ENCODE data around the gene PDSS2. TPM values are rescaled to one million over a fixed set of nuclear protein-coding genes. Genes with fewer than 3 reads are reported as not detected.

Gene PDSS2
- total RNA-seq, 1 donor from 2014 or later: 12.4 TPM

DNA sequence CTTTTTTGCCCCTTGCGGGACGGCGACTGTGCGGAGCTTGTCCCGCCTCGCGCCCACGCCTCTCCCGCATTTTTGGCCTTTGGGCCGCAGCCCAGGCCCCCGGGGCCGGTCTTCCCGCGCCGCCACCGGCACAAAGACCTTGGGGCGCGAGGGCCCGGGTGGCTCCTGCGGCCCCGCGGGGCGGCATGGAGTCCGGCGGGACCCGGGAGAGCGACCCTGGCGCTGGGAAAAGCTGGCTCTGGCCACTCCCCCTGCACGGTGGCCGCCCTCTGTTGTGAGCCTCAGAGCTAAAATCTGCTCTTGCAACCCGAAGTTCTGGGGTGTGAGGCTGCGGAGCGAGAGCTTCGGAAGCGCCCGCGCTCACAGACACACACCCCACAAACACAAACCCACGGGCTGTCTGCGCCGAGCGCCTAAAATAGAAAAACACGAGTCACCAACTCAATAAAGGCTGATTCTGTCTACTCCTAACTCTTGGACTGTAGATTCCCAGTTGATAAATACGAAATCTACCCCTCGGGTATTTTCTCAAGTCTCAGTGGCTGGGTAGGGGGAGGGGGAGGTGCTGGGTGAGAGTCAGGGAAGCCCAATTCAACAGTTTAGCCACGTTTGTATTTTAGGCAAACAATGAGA is 343.6 kb downstream of the PDSS2 start:
- peaks cover 20% of the 10 kb centered on the region for H3K4me1 Mint-ChIP-seq (ENCODE audit: unreplicated experiment)
- DNase-seq (ENCODE audit: extremely low spot score, unreplicated experiment): no peak
- H3K9me3 Mint-ChIP-seq (ENCODE audit: unreplicated experiment): no peaks in the 10 kb centered on the region
- TF ChIP-seq, protein P1, sequence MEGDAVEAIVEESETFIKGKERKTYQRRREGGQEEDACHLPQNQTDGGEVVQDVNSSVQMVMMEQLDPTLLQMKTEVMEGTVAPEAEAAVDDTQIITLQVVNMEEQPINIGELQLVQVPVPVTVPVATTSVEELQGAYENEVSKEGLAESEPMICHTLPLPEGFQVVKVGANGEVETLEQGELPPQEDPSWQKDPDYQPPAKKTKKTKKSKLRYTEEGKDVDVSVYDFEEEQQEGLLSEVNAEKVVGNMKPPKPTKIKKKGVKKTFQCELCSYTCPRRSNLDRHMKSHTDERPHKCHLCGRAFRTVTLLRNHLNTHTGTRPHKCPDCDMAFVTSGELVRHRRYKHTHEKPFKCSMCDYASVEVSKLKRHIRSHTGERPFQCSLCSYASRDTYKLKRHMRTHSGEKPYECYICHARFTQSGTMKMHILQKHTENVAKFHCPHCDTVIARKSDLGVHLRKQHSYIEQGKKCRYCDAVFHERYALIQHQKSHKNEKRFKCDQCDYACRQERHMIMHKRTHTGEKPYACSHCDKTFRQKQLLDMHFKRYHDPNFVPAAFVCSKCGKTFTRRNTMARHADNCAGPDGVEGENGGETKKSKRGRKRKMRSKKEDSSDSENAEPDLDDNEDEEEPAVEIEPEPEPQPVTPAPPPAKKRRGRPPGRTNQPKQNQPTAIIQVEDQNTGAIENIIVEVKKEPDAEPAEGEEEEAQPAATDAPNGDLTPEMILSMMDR (IDR thresholded peaks at IDR 0.05): no peak
- H3K27ac Mint-ChIP-seq (ENCODE audit: unreplicated experiment): peak overlapping the region; percentile 41
- no peaks in the 10 kb centered on the region for H3K36me3 Mint-ChIP-seq (ENCODE audit: unreplicated experiment)
- peaks cover 13% of the 10 kb centered on the region for H3K27me3 Mint-ChIP-seq (ENCODE audit: unreplicated experiment)
- peak overlapping the region; percentile 77 for H3K4me3 Mint-ChIP-seq (ENCODE audit: unreplicated experiment)

DNA sequence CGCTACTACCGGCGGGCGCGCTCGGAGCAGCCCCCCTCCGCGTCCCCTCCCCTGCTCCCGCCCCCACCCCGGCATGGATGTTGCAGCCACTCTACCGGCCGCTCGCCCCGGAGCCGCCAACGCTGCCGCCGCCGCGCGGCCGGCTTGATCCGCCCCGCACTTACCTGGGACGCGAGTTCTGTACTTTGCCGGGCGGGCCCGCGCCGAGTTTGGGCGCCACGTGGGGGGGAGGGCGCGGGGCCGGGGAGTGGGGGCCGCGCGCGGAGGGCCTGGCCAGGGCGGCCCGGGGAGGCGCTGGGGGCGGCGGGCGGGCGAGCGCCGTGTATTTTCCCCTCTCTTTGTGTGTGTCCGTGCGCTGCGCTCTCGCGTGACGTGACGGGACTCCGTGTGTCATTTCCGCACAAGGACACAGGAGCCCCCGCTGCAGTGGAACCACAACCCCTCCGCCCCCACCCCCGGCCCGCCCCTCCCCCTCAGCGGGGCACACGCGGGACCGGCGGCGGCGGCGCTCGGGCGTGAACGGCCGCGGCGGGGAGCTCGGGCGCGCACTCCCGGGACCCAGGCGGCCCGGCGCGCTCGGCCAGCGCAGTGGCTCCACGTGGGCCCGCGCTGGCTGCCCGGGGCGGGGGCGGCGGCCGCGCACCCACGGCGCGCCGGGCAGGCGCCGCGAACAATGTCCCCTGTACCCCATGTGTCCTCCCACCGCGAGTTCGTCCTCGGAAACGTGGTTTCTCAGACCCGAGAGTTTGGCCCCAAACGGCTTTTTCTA is 344.3 kb downstream of the PDSS2 start, which contains the start of gene BEND3:
BEND3 (minus strand) TSS at position 590 of the 769 bp plus-strand sequence. CDS start 16,230 bp downstream, outside the sequence.
- Mint-ChIP-seq H3K27me3 (ENCODE audit: unreplicated experiment) (peaks cover 13% of the 10 kb centered on the region), H3K4me1 (ENCODE audit: unreplicated experiment) (peaks cover 20% of the 10 kb centered on the region), H3K4me3 (ENCODE audit: unreplicated experiment) (peak within 1 kb of the TSS; percentile 77), H3K27ac (ENCODE audit: unreplicated experiment) (peak within 1 kb of the TSS; percentile 41), H3K9me3 (ENCODE audit: unreplicated experiment) (no peaks in the 10 kb centered on the region), H3K36me3 (ENCODE audit: unreplicated experiment) (no peaks in the 10 kb centered on the region)
- TF ChIP-seq, protein P1 (IDR thresholded peaks at IDR 0.05): no peak
- DNase-seq (ENCODE audit: extremely low spot score, unreplicated experiment): no peak

DNA sequence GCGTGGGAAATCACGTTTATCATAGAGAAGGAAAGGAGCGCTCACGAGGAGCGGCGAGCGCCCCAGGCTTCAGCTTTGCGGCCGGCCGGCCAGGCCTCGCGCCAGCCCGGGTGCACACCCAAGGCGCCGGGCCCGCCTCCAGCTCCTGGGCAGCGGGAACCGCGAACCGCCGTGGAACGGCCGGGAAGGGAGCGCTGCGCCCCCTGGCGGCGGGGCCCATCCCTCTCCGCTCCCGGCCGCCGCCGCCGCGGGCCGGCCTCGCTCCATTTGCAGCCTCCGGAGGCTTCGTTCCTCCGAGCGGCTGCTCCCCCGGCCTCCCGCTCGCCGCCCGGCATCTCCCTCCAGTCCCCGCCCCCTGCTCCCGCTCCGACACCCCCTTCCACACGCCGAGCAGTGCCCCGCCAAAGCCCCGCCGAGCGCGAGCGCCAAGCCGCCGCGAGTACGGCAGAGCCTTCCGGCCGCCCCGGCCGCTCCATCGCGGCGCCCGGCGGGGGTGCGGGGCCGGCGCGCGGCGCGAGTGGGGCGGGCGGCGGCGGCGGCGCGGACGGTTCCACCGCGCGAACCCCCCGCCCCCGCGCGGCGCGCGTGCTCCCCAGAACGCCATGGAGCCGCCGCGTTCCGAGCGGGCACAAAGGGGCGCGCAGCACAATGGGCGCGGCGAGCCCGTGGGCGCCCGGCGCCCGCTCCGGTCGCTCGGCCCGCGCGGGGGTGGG is 345.0 kb downstream of the PDSS2 start:
- peaks cover 13% of the 10 kb centered on the region for H3K27me3 Mint-ChIP-seq (ENCODE audit: unreplicated experiment)
- DNase-seq (ENCODE audit: extremely low spot score, unreplicated experiment): peak; percentile 96
- H3K4me1 Mint-ChIP-seq (ENCODE audit: unreplicated experiment): peaks cover 20% of the 10 kb centered on the region
- peak overlapping the region; percentile 73 for H3K27ac Mint-ChIP-seq (ENCODE audit: unreplicated experiment)
- no peaks in the 10 kb centered on the region for H3K9me3 Mint-ChIP-seq (ENCODE audit: unreplicated experiment)
- TF ChIP-seq, protein P1 (IDR thresholded peaks at IDR 0.05): peak; percentile 97
- H3K36me3 Mint-ChIP-seq (ENCODE audit: unreplicated experiment): no peaks in the 10 kb centered on the region
- peak overlapping the region; percentile 75 for H3K4me3 Mint-ChIP-seq (ENCODE audit: unreplicated experiment)

DNA sequence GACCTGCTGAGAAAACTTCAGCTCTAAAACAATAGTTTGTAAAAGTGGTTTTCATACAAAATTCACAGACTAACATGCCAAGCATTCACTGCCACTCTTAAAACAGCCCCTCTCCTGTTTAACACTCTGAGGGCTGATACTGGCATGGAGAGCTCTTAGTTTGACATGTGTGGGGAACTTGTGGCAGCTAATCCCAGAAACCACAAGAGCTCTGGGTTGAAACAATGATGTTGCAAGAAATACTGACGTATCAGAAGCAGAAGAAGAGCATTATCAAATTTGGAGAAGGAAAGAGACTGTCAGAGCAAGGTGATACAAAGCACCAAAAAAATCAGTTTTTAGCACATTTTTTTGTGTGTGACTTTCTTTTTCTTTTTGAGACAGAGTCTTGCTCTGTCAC is 349.2 kb downstream of the PDSS2 start:
- H3K27ac Mint-ChIP-seq (ENCODE audit: unreplicated experiment): no peak overlapping the region
- no peaks in the 10 kb centered on the region for H3K36me3 Mint-ChIP-seq (ENCODE audit: unreplicated experiment)
- DNase-seq (ENCODE audit: extremely low spot score, unreplicated experiment): no peak
- no peak overlapping the region for H3K4me3 Mint-ChIP-seq (ENCODE audit: unreplicated experiment)
- H3K9me3 Mint-ChIP-seq (ENCODE audit: unreplicated experiment): no peaks in the 10 kb centered on the region
- TF ChIP-seq, protein P1 (IDR thresholded peaks at IDR 0.05): no peak
- no peaks in the 10 kb centered on the region for H3K27me3 Mint-ChIP-seq (ENCODE audit: unreplicated experiment)
- H3K4me1 Mint-ChIP-seq (ENCODE audit: unreplicated experiment): peaks cover 9% of the 10 kb centered on the region

Measured in osteocyte (in vitro differentiated cells).